Liver (tissue), 9 donors: Measurements from ENCODE around the gene SLC22A25. TPM values are rescaled to one million over a fixed set of nuclear protein-coding genes. Genes with fewer than 3 reads are reported as not detected.

Experiments
- DNase-seq: peaks from one replicate; pipeline ENCODE4 v3.0.0-alpha.2; 2017; ENCODE audit warnings: low spot score
- H3K27ac ChIP-seq, 2 donors: one replicate each; pipeline ENCODE4 v1.7.0; 2013; ENCODE audit warnings: inconsistent platforms in 2 of 2, low read length in 2 of 2, control low read depth in 1 of 2, low read depth in 1 of 2, mild to moderate bottlenecking in 1 of 2
- H3K27me3 ChIP-seq, 4 donors: one replicate each; pipeline versions ENCODE4 v1.6.1 to v1.7.0; 2013; ENCODE audit warnings: low read length in 3 of 4, inconsistent platforms in 1 of 4, mild to moderate bottlenecking in 1 of 4, moderate library complexity in 1 of 4; ENCODE audit not compliant: control insufficient read depth in 4 of 4, insufficient read depth in 4 of 4
- H3K36me3 ChIP-seq, 4 donors: one replicate each; pipeline versions ENCODE4 v1.6.1 to v1.7.0; 2013; ENCODE audit warnings: low read length in 3 of 4, mild to moderate bottlenecking in 3 of 4, low read depth in 1 of 4, moderate library complexity in 1 of 4; ENCODE audit not compliant: control insufficient read depth in 4 of 4, insufficient read depth in 3 of 4
- H3K4me1 ChIP-seq, 4 donors: one replicate each; pipeline versions ENCODE4 v1.6.1 to v1.7.0; 2013; ENCODE audit warnings: low read length in 3 of 4, mild to moderate bottlenecking in 3 of 4, moderate library complexity in 1 of 4; ENCODE audit not compliant: control insufficient read depth in 4 of 4, insufficient read depth in 4 of 4
- H3K4me3 ChIP-seq, 3 donors: one replicate each; pipeline versions ENCODE4 v1.6.1 to v1.7.0; 2013; ENCODE audit warnings: low read length in 3 of 3, control low read depth in 1 of 3, low read depth in 1 of 3, mild to moderate bottlenecking in 1 of 3
- H3K9ac ChIP-seq, 2 donors: one replicate each; pipeline ENCODE4 v1.7.0; 2013; ENCODE audit warnings: low read length in 2 of 2, mild to moderate bottlenecking in 2 of 2, moderate library complexity in 2 of 2, control low read depth in 1 of 2, low read depth in 1 of 2
- H3K9me3 ChIP-seq, 4 donors: one replicate each; pipeline versions ENCODE4 v1.6.1 to v1.7.0; 2013; ENCODE audit warnings: low read length in 3 of 4; ENCODE audit not compliant: control insufficient read depth in 4 of 4
- CTCF ChIP-seq: fragments of 150-350 bp; IDR thresholded peaks from 2 replicates; pipeline ENCODE4 v1.5.1; 2017; ENCODE audit warnings: improper control_type of control experiment, low read depth, low read length; ENCODE audit not compliant: missing input control
- EGR1 ChIP-seq, 2 donors: IDR thresholded peaks; 2 replicates each; pipeline ENCODE4 v1.6.1; 2016 to 2018; ENCODE audit warnings: antibody characterized with exemption in 2 of 2, low read depth in 2 of 2
- FOXA1 ChIP-seq: IDR thresholded peaks from 2 replicates; pipeline ENCODE4 v1.6.1; 2016; ENCODE audit warnings: antibody characterized with exemption
- FOXA2 ChIP-seq: IDR thresholded peaks from 2 replicates; pipeline ENCODE4 v1.6.1; 2016; ENCODE audit warnings: antibody characterized with exemption
- GABPA ChIP-seq, 2 donors: IDR thresholded peaks in 1 of 2; conservative IDR thresholded peaks in 1 of 2; 2 replicates each; pipeline ENCODE4 v1.6.1; 2016; ENCODE audit warnings: antibody characterized with exemption in 2 of 2, mild to moderate bottlenecking in 1 of 2, moderate library complexity in 1 of 2
- HNF4A ChIP-seq, 2 donors: conservative IDR thresholded peaks; 2 replicates each; pipeline ENCODE4 v1.6.1; 2016; ENCODE audit warnings: antibody characterized with exemption in 2 of 2, mild to moderate bottlenecking in 2 of 2
- HNF4G ChIP-seq: IDR thresholded peaks from 2 replicates; pipeline ENCODE4 v1.6.1; 2016; ENCODE audit warnings: antibody characterized with exemption
- JUND ChIP-seq, 2 donors: IDR thresholded peaks; 2 replicates each; pipeline ENCODE4 v1.6.1; 2016; ENCODE audit warnings: antibody characterized with exemption in 2 of 2
- MAX ChIP-seq: IDR thresholded peaks from 2 replicates; pipeline ENCODE4 v1.6.1; 2016; ENCODE audit warnings: antibody characterized with exemption
- NR2F2 ChIP-seq: IDR thresholded peaks from 2 replicates; pipeline ENCODE4 v1.6.1; 2016; ENCODE audit warnings: antibody characterized with exemption
- RAD21 ChIP-seq, 2 donors: IDR thresholded peaks; 2 replicates each; pipeline ENCODE4 v1.6.1; 2016; ENCODE audit warnings: antibody characterized with exemption in 2 of 2, mild to moderate bottlenecking in 2 of 2
- RXRA ChIP-seq, 2 donors: IDR thresholded peaks; 2 replicates each; pipeline ENCODE4 v1.6.1; 2017 to 2018; ENCODE audit warnings: antibody characterized with exemption in 2 of 2, mild to moderate bottlenecking in 1 of 2
- SP1 ChIP-seq: IDR thresholded peaks from 2 replicates; pipeline ENCODE4 v1.6.1; 2018; ENCODE audit warnings: antibody characterized with exemption, mild to moderate bottlenecking
- TAF1 ChIP-seq: conservative IDR thresholded peaks from 2 replicates; pipeline ENCODE4 v1.6.1; 2016; ENCODE audit warnings: antibody characterized with exemption, mild to moderate bottlenecking
- YY1 ChIP-seq: IDR thresholded peaks from 2 replicates; pipeline ENCODE4 v1.6.1; 2016; ENCODE audit warnings: antibody characterized with exemption, mild to moderate bottlenecking
- WGBS: extraction: QIAGEN DNeasy Blood & Tissue Kit; methylation state at CpG from one replicate; pipeline ENCODE4 v1.1.7; 2013; 5-methylcytosine and 5-hydroxymethylcytosine counted together
- polyA plus RNA-seq, 2 donors: library from polyadenylated mRNA; stranded (reverse) in 1 of 2; unstranded in 1 of 2; fragments of 200-250 nt in 1 of 2; fragments of >200 nt in 1 of 2; fragmentation: Nextera tagmentation in 1 of 2; extraction: Ambion mirVana in 1 of 2; gene quantifications; one replicate each; pipeline versions ENCODE4 v1.2.1 to v1.2.3, GENCODE V29; 2013 to 2015
- total RNA-seq, 2 donors: library from RNA; depleted of rRNA; stranded (reverse); fragments of >200 nt; gene quantifications; one replicate each; pipeline ENCODE4 v1.2.3, GENCODE V29; 2014
- TF ChIP-seq, protein P1 (sequence below): IDR thresholded peaks from 2 replicates; pipeline ENCODE4 v1.6.1; 2016; ENCODE audit warnings: antibody characterized with exemption
- TF ChIP-seq, protein P2 (sequence below): IDR thresholded peaks from 2 replicates; pipeline ENCODE4 v1.6.1; 2016; ENCODE audit warnings: antibody characterized with exemption
- TF ChIP-seq, protein P3 (sequence below): IDR thresholded peaks from 2 replicates; pipeline ENCODE4 v1.6.1; 2016; ENCODE audit warnings: antibody characterized with exemption, mild to moderate bottlenecking
- donor health status: healthy.
- donor health status: healthy.
- donor health status: healthy.
- donor health status: healthy.
- donor health status: healthy.

SLC22A25 gene
- total and polyA plus RNA-seq, 4 donors: 3.3 to 35.3 (median 20.9) TPM

DNA sequence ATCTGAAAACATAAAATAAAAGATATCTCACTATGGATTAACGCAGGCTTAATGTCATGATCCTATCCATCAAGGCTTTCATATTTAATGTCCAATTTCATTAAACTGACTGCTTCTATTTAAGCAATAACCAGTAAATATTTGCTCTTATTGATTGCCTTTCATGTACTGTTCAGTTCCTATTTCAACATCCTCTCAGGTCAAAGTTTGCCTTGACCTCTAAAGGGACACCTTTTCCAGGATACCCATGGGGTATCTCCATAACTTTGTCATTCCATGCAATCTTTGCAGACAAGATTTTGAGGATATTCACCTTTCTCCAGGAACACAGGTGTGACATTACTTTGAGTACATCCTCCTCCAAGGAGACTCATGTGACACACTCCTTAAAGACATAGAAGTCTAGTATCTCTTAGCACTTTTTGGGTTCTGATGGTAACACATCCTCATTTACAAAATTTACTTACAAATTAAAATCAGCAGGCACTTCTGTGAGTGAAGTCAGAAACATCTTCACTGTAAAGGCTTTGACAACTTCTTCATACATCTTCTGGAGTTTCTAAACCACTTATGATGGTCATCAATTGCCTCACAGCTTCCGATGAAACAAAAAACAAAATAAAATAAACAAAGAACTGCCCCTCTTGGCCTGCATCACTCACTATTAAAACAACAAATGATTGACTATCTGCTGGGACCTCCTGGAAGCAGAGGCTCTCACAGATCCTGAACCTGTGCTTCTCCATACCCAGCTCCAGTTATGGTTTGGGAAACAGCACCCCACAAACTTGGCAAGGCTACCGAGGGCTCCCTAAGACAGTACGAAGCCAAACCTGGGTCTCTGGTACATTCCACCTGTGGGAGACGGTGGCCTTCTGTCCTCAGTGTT, 7.0 kb upstream of the SLC22A25 start:
- peaks cover 5 to 50% (median 36%) of the 10 kb centered on the region in 4 donors for H3K4me1 ChIP-seq
- H3K36me3 ChIP-seq: no peaks in the 10 kb centered on the region
- DNase-seq: no peak
- 38% methylated on average over 5 of the region's 5 CpGs for WGBS
- no peaks in the 10 kb centered on the region for H3K27me3 ChIP-seq
- no peak for TF ChIP-seq CTCF
- TF ChIP-seq SP1: peak; percentile 50
- TF ChIP-seq, protein P1, sequence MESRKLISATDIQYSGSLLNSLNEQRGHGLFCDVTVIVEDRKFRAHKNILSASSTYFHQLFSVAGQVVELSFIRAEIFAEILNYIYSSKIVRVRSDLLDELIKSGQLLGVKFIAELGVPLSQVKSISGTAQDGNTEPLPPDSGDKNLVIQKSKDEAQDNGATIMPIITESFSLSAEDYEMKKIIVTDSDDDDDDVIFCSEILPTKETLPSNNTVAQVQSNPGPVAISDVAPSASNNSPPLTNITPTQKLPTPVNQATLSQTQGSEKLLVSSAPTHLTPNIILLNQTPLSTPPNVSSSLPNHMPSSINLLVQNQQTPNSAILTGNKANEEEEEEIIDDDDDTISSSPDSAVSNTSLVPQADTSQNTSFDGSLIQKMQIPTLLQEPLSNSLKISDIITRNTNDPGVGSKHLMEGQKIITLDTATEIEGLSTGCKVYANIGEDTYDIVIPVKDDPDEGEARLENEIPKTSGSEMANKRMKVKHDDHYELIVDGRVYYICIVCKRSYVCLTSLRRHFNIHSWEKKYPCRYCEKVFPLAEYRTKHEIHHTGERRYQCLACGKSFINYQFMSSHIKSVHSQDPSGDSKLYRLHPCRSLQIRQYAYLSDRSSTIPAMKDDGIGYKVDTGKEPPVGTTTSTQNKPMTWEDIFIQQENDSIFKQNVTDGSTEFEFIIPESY: peak; percentile 52
- TF ChIP-seq, protein P2, sequence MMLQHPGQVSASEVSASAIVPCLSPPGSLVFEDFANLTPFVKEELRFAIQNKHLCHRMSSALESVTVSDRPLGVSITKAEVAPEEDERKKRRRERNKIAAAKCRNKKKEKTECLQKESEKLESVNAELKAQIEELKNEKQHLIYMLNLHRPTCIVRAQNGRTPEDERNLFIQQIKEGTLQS: peak; percentile 21
- peak; percentile 85 for TF ChIP-seq HNF4A (conservative IDR thresholded peaks at IDR 0.05)
- peak in 1 of 2 donors; percentile 19 for TF ChIP-seq EGR1 (IDR thresholded peaks at IDR 0.05; ENCODE audit: low read depth in 2 of 2)
- peak; percentile 84 for TF ChIP-seq NR2F2
- peak; percentile 84 to 85 for TF ChIP-seq RXRA (IDR thresholded peaks at IDR 0.05)
- TF ChIP-seq, protein P3, sequence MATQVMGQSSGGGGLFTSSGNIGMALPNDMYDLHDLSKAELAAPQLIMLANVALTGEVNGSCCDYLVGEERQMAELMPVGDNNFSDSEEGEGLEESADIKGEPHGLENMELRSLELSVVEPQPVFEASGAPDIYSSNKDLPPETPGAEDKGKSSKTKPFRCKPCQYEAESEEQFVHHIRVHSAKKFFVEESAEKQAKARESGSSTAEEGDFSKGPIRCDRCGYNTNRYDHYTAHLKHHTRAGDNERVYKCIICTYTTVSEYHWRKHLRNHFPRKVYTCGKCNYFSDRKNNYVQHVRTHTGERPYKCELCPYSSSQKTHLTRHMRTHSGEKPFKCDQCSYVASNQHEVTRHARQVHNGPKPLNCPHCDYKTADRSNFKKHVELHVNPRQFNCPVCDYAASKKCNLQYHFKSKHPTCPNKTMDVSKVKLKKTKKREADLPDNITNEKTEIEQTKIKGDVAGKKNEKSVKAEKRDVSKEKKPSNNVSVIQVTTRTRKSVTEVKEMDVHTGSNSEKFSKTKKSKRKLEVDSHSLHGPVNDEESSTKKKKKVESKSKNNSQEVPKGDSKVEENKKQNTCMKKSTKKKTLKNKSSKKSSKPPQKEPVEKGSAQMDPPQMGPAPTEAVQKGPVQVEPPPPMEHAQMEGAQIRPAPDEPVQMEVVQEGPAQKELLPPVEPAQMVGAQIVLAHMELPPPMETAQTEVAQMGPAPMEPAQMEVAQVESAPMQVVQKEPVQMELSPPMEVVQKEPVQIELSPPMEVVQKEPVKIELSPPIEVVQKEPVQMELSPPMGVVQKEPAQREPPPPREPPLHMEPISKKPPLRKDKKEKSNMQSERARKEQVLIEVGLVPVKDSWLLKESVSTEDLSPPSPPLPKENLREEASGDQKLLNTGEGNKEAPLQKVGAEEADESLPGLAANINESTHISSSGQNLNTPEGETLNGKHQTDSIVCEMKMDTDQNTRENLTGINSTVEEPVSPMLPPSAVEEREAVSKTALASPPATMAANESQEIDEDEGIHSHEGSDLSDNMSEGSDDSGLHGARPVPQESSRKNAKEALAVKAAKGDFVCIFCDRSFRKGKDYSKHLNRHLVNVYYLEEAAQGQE: peak; percentile 27
- peak in 1 of 2 donors; percentile 48 for TF ChIP-seq JUND (IDR thresholded peaks at IDR 0.05)
- TF ChIP-seq YY1: peak; percentile 64
- TF ChIP-seq MAX: peak; percentile 61
- peak; percentile 32 for TF ChIP-seq FOXA1
- peak; percentile 55 for TF ChIP-seq HNF4G
- peak; percentile 17 to 38 for TF ChIP-seq RAD21 (IDR thresholded peaks at IDR 0.05)
- TF ChIP-seq TAF1: no peak
- TF ChIP-seq FOXA2: peak; percentile 59
- no peak for TF ChIP-seq GABPA (IDR thresholded peaks at IDR 0.05 in 1 of 2, conservative IDR thresholded peaks at IDR 0.05 in 1 of 2)
- no peak overlapping the region for H3K4me3 ChIP-seq
- no peaks in the 10 kb centered on the region for H3K9me3 ChIP-seq
- H3K9ac ChIP-seq: no peak overlapping the region
- peak overlapping the region; percentile 65 to 81 for H3K27ac ChIP-seq
